Astrocyte of the cerebellum (primary cell): ENCODE data around the gene CACNA1G.

Experiments used
- DNase-seq: peaks from one replicate; pipeline ENCODE4 v3.0.0-alpha.2; 2011; ENCODE audit warnings: low read depth
- H3K4me3 ChIP-seq: 2 replicates; pipeline ENCODE4 v1.5.1; 2011; ENCODE audit warnings: mild to moderate bottlenecking, low read depth, low read length, moderate library complexity
- in situ Hi-C: cut with HindIII; loops from 2 replicates; pipeline ENCODE4 v1.10.0; 2017; ENCODE audit warnings: low sequenced_read_pairs
- TF ChIP-seq, protein P1 (sequence below): IDR thresholded peaks from 2 replicates; pipeline ENCODE4 v1.5.1; 2012; ENCODE audit warnings: low read length, low read depth, moderate library complexity, mild to moderate bottlenecking; ENCODE audit errors: missing control alignments

The CACNA1G gene

DNA sequence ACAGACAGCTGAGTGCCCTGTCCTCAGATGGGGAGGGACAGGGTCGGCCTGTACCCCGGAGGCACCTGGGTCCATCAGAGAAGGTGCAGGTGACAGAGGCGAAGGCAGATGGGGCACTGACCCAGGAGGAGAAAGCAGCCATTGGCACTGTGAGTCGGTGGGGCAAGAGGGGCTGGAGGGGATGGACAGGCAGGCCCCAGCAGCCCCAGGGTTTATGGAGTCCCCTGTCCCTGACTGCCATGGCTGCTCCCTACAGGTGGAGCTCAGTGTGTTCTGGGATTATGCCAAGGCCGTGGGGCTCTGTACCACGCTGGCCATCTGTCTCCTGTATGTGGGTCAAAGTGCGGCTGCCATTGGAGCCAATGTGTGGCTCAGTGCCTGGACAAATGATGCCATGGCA lies 115.1 kb downstream of the CACNA1G start:
- H3K4me3 ChIP-seq: no peak overlapping the region
- DNase-seq: no peak
- TF ChIP-seq, protein P1, sequence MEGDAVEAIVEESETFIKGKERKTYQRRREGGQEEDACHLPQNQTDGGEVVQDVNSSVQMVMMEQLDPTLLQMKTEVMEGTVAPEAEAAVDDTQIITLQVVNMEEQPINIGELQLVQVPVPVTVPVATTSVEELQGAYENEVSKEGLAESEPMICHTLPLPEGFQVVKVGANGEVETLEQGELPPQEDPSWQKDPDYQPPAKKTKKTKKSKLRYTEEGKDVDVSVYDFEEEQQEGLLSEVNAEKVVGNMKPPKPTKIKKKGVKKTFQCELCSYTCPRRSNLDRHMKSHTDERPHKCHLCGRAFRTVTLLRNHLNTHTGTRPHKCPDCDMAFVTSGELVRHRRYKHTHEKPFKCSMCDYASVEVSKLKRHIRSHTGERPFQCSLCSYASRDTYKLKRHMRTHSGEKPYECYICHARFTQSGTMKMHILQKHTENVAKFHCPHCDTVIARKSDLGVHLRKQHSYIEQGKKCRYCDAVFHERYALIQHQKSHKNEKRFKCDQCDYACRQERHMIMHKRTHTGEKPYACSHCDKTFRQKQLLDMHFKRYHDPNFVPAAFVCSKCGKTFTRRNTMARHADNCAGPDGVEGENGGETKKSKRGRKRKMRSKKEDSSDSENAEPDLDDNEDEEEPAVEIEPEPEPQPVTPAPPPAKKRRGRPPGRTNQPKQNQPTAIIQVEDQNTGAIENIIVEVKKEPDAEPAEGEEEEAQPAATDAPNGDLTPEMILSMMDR: no peak
- in situ Hi-C loops: no loop called here

DNA sequence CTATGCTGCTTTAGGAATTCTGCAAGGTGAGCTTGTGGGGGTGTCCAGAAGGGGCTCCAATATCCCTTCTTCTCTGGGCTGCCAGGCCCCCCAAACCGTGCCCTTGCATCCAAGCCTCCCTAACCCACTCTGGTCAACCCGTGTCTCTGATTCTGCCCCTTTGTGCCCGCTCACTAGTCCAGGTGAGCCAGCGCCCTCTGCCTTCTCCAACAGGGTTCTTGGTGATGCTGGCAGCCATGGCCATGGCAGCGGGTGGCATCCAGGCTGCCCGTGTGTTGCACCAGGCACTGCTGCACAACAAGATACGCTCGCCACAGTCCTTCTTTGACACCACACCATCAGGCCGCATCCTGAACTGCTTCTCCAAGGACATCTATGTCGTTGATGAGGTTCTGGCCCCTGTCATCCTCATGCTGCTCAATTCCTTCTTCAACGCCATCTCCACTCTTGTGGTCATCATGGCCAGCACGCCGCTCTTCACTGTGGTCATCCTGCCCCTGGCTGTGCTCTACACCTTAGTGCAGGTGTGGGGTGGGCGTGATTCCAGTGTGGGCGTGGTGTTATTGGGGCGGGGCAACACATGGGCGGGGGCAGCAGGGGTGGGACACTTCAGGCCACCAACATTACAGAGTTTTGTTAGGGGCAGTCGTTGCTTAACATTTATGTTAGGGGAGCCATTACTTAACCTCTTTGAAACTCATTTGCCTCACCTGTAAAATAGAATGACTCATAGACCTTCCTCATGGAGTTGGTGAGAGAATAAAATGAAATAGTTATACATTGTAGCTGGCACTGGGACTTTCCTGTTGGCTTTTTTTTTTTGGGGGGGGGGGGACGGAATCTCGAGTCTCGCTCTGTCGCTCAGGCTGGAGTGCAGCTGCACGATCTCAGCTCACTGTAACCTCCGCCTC lies 115.8 kb downstream of the CACNA1G start:
- H3K4me3 ChIP-seq: no peak overlapping the region
- TF ChIP-seq, protein P1: no peak
- no peak for DNase-seq
- in situ Hi-C loops: no loop called here
